ENCODE data around the gene VPS45. TPM values are rescaled to one million over a fixed set of nuclear protein-coding genes. Genes with fewer than 3 reads are reported as not detected.

Gene VPS45
- 22.9 and 24.1 TPM in 2 replicates for total RNA-seq

GRCh38 chr1:150067184-150068108, at the start of gene VPS45:
VPS45 (plus strand) TSS chr1:150067776; CDS start chr1:150067858, 82 bp downstream.

DNA sequence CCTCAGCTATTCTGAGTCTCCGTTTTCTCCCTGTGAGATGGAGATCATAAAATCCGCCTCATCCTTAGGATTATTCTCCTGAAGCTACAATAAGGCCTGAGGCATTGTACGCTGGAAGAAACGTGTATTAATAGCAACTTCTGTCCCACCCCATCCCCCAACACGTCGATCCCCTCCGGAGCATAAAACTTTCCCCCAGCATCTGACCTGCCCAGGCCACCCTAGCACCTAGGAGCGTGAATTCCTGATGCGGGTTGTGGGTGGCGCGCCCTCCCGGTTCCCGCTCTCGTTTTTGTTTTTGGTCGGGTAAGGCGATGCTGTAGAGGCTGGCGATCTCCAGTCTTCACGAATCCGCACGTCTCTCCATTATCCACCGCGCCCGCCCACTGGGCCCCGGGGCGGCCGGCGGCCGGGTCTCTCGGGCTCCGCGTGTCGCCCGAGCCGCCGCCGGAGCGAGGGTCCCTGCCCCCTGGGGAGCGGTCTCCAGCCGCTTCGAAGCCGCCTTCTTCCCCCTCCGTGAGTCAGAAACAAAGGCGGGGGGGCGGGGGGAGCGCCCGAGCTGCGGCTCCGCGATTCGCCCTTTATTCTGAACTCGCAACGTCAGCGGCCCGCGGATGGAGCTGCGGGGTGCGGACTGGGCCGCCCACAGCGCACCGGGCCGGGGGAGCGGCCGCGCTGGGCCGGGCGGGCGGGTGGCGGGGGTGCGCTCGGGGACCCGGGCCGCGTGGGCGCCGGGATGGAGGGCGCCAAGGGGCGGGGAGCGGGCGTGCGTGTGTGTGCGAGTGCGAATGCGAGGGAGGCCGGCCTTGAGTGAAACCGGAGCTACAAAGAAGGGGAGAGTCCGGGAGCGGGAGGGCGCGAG, 81.9 kb downstream of the VPS45 start, which contains the start of gene PLEKHO1:
PLEKHO1 (plus strand) TSS at position 646 of the 862 bp plus-strand sequence. CDS start 342 bp downstream, outside the sequence.

Other genes with a start within 250 kb of the VPS45 start
- gene BOLA1, start 168.2 kb upstream of the VPS45 start, total RNA-seq = 14.1 and 17.6 TPM in 2 replicates
- gene SV2A, start 149.9 kb upstream of the VPS45 start, total RNA-seq = 1.3 and 2.2 TPM in 2 replicates
- gene SF3B4, start 140.0 kb upstream of the VPS45 start, total RNA-seq = 9.8 and 10.9 TPM in 2 replicates
- 10.2 and 16.2 TPM in 2 replicates for gene MTMR11, start 130.9 kb upstream of the VPS45 start, total RNA-seq
- 6.4 and 7.5 TPM in 2 replicates for gene OTUD7B, start 57.0 kb upstream of the VPS45 start, total RNA-seq
- 5.6 and 5.8 TPM in 2 replicates for gene PLEKHO1, start 82.1 kb downstream of the VPS45 start, total RNA-seq
- 12.3 and 20.8 TPM in 2 replicates for gene ANP32E, start 168.3 kb downstream of the VPS45 start, total RNA-seq
- 0.08 and 0.39 TPM in 2 replicates for gene CA14, start 190.0 kb downstream of the VPS45 start, total RNA-seq
- gene APH1A, start 201.2 kb downstream of the VPS45 start, total RNA-seq = 131 and 138 TPM in 2 replicates
- 0.08 and 1.2 TPM in 2 replicates for gene C1orf54, start 205.0 kb downstream of the VPS45 start, total RNA-seq
- 2.2 and 4.4 TPM in 2 replicates for gene CIART, start 214.8 kb downstream of the VPS45 start, total RNA-seq
- 50.7 and 53.0 TPM in 2 replicates for gene MRPS21, start 226.1 kb downstream of the VPS45 start, total RNA-seq

Measured in hair follicular keratinocyte (primary cell).